ENCODE data around the gene SHLD1. TPM values are rescaled to one million over a fixed set of nuclear protein-coding genes. Genes with fewer than 3 reads are reported as not detected.

Gene SHLD1
- polyA plus RNA-seq, 1 donor (not counting 4 experiments of a cell fraction or from before 2014, with no cell fraction given), result 3.2 TPM

DNA sequence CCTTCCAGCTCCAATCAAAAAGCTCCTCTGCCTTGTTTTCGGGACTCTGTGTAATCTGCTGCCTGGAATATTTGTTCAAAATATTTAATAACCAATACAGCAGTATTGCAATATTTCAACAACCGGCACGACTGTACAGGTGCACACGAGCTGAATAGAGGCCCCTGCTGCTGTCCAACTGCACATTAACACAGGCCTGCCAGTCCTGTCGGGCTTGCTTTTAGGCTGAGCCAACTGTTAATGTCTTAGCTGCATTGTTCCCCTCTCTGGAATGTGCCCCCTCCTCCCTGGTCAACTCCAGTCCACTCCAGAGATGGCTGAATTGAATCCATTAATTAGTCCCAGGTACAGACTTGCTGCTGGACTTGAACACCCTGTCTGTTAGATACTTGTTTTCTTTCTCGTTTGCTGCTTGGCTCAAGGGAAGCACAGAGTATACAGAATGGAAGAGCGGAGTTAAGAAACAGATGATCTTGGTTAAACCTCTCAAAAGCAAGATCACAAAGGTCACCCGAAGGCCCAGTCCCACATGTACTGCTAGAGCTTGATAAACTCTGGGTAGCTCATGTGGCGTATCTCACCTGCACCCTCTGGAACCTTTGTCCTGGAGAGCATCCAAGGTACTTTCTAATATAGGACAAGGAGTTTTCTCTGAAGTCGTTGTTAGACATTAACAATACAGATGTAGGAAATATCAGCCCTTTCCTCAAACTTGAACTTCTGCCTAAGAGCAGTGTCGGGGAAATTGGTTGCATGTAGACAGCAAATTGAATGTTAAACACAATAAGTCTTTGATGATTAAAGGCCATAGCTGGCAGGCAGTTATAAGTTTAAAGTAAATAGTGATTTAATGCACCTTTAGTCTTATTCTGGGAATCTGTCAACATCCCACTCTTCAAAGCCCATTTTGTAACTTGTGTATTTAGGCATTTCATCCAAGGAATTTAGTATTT lies 31.9 kb downstream of the SHLD1 start:
- TF ChIP-seq EZH2 (IDR thresholded peaks at IDR 0.05; ENCODE audit: low read length), result no peak
- TF ChIP-seq, protein P1, sequence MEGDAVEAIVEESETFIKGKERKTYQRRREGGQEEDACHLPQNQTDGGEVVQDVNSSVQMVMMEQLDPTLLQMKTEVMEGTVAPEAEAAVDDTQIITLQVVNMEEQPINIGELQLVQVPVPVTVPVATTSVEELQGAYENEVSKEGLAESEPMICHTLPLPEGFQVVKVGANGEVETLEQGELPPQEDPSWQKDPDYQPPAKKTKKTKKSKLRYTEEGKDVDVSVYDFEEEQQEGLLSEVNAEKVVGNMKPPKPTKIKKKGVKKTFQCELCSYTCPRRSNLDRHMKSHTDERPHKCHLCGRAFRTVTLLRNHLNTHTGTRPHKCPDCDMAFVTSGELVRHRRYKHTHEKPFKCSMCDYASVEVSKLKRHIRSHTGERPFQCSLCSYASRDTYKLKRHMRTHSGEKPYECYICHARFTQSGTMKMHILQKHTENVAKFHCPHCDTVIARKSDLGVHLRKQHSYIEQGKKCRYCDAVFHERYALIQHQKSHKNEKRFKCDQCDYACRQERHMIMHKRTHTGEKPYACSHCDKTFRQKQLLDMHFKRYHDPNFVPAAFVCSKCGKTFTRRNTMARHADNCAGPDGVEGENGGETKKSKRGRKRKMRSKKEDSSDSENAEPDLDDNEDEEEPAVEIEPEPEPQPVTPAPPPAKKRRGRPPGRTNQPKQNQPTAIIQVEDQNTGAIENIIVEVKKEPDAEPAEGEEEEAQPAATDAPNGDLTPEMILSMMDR (optimal IDR thresholded peaks at IDR 0.05 in 1 of 3, IDR thresholded peaks at IDR 0.05 in 1 of 3, conservative IDR thresholded peaks at IDR 0.05 in 1 of 3; ENCODE audit: extremely low read depth in 1 of 3, insufficient read depth in 2 of 3, low read length in 3 of 3), result no peak
- no peak overlapping the region for H2AFZ ChIP-seq (ENCODE audit: control insufficient read depth, low read length)
- no peaks in the 10 kb centered on the region for H4K20me1 ChIP-seq (ENCODE audit: control insufficient read depth, extremely low read depth, insufficient read depth, low read length)
- dilution Hi-C loops (cut with MboI; ENCODE audit: extremely low pct_ligation_motif_present, low sequenced_read_pairs), result loop anchor here (25.0 kb wide), 1 partner anchor 220 kb away; no protein-coding TSS in a partner anchor
- no peak overlapping the region for H3K9ac ChIP-seq (ENCODE audit: control insufficient read depth, extremely low read depth, insufficient read depth, low read length)
- no peak overlapping the region for H3K4me2 ChIP-seq (ENCODE audit: control insufficient read depth, extremely low read depth, insufficient read depth, low read depth, low read length)
- H3K9me1 ChIP-seq (ENCODE audit: control insufficient read depth, extremely low read depth, insufficient read depth, low read length), result no peaks in the 10 kb centered on the region
- H3K36me3 ChIP-seq (ENCODE audit: control insufficient read depth in 2 of 2, extremely low read depth in 1 of 2, insufficient read depth in 2 of 2, low read length in 2 of 2), result no peaks in the 10 kb centered on the region
- DNase-seq (ENCODE audit: low read depth, low spot score) (no peak), FAIRE-seq (no peak)
- H3K9me3 ChIP-seq (ENCODE audit: control insufficient read depth, low read depth, low read length), result no peaks in the 10 kb centered on the region
- peaks cover 7% of the 10 kb centered on the region for H3K4me1 ChIP-seq (ENCODE audit: control insufficient read depth, extremely low read depth, insufficient read depth, low read length)
- H3K27ac ChIP-seq (ENCODE audit: control insufficient read depth, insufficient read depth, low read length), result no peak overlapping the region
- H3K4me3 ChIP-seq (ENCODE audit: control insufficient read depth in 2 of 3, extremely low read depth in 1 of 3, insufficient read depth in 2 of 3, low read depth in 1 of 3, low read length in 3 of 3), result no peak overlapping the region
- H3K79me2 ChIP-seq (ENCODE audit: control insufficient read depth, insufficient read depth, low read length), result no peaks in the 10 kb centered on the region
- no peaks in the 10 kb centered on the region for H3K27me3 ChIP-seq (ENCODE audit: control insufficient read depth, extremely low read depth, insufficient read depth, low read length)

DNA sequence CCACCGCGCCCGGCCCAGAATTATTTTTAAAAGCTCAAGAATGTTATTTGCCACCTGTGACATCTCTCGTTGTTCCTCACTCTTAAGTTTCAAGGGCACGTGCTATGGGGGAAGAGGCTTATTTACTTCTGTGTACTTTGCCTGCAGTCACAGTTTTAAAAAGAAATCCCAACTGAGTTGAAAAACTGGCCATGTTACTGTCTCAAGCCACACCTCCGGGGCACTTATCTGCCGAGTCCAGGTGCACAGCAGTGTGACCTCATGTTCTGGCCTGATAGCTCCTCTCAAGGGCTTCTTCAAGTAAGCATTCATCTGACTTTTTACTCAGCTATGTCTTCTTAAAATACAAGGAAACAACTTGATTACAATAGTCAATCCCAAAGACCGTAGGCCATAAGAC lies 34.5 kb downstream of the SHLD1 start:
- Histone ChIP-seq H3K4me2 (ENCODE audit: control insufficient read depth, extremely low read depth, insufficient read depth, low read depth, low read length) (no peak overlapping the region), H3K9me1 (ENCODE audit: control insufficient read depth, extremely low read depth, insufficient read depth, low read length) (no peaks in the 10 kb centered on the region), H3K4me1 (ENCODE audit: control insufficient read depth, extremely low read depth, insufficient read depth, low read length) (peaks cover 7% of the 10 kb centered on the region), H3K36me3 (ENCODE audit: control insufficient read depth in 2 of 2, extremely low read depth in 1 of 2, insufficient read depth in 2 of 2, low read length in 2 of 2) (no peaks in the 10 kb centered on the region), H3K27ac (ENCODE audit: control insufficient read depth, insufficient read depth, low read length) (no peak overlapping the region), H3K9me3 (ENCODE audit: control insufficient read depth, low read depth, low read length) (no peaks in the 10 kb centered on the region), H2AFZ (ENCODE audit: control insufficient read depth, low read length) (peak overlapping the region; percentile 43), H3K9ac (ENCODE audit: control insufficient read depth, extremely low read depth, insufficient read depth, low read length) (no peak overlapping the region), H3K4me3 (ENCODE audit: control insufficient read depth in 2 of 3, extremely low read depth in 1 of 3, insufficient read depth in 2 of 3, low read depth in 1 of 3, low read length in 3 of 3) (no peak overlapping the region), H4K20me1 (ENCODE audit: control insufficient read depth, extremely low read depth, insufficient read depth, low read length) (no peaks in the 10 kb centered on the region), H3K27me3 (ENCODE audit: control insufficient read depth, extremely low read depth, insufficient read depth, low read length) (no peaks in the 10 kb centered on the region), H3K79me2 (ENCODE audit: control insufficient read depth, insufficient read depth, low read length) (no peaks in the 10 kb centered on the region)
- TF ChIP-seq, protein P1 (optimal IDR thresholded peaks at IDR 0.05 in 1 of 3, IDR thresholded peaks at IDR 0.05 in 1 of 3, conservative IDR thresholded peaks at IDR 0.05 in 1 of 3; ENCODE audit: extremely low read depth in 1 of 3, insufficient read depth in 2 of 3, low read length in 3 of 3), result no peak
- no peak for TF ChIP-seq EZH2 (IDR thresholded peaks at IDR 0.05; ENCODE audit: low read length)
- FAIRE-seq (no peak), DNase-seq (ENCODE audit: low read depth, low spot score) (no peak)
- dilution Hi-C loops (cut with MboI; ENCODE audit: extremely low pct_ligation_motif_present, low sequenced_read_pairs), result loop anchor here (25.0 kb wide), 1 partner anchor 222 kb away; no protein-coding TSS in a partner anchor

Data from keratinocyte (primary cell).